ENCODE measurements around the gene OR4K2.

Gene OR4K2

DNA sequence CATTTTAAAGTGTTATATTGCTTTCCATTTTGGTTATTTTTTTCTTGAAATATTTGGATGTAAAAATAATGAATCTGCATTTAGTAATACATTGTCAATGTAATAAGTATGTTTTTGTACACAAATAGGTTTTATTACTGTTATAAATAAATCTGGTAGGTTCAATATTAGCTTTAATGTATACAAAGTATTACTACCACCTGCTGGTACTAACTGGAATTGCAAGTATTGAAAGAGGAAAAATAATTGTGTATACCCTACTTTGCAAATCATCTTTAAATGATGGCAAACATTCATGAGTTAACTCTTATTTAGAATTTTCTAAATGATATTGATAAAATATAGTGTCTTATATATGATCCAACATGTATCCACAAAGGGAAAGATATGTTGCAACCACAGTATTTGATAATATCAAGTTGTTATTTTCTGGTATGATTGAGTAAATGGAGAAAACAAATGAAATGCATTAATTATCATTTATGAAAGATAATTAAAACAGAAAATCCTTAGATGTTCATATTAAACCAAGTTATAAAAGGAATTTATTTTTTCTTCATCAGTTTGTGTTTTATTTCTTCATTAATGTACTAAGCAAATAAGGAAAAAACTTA lies 3.2 kb downstream of the OR4K2 start:
- no peak for DNase-seq (ENCODE audit: low read depth)
- no peak overlapping the region for H3K4me3 ChIP-seq (ENCODE audit: low read length)
- TF ChIP-seq, protein P1, sequence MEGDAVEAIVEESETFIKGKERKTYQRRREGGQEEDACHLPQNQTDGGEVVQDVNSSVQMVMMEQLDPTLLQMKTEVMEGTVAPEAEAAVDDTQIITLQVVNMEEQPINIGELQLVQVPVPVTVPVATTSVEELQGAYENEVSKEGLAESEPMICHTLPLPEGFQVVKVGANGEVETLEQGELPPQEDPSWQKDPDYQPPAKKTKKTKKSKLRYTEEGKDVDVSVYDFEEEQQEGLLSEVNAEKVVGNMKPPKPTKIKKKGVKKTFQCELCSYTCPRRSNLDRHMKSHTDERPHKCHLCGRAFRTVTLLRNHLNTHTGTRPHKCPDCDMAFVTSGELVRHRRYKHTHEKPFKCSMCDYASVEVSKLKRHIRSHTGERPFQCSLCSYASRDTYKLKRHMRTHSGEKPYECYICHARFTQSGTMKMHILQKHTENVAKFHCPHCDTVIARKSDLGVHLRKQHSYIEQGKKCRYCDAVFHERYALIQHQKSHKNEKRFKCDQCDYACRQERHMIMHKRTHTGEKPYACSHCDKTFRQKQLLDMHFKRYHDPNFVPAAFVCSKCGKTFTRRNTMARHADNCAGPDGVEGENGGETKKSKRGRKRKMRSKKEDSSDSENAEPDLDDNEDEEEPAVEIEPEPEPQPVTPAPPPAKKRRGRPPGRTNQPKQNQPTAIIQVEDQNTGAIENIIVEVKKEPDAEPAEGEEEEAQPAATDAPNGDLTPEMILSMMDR (conservative IDR thresholded peaks at IDR 0.05; ENCODE audit: low read depth, low read length): peak; percentile 42

DNA sequence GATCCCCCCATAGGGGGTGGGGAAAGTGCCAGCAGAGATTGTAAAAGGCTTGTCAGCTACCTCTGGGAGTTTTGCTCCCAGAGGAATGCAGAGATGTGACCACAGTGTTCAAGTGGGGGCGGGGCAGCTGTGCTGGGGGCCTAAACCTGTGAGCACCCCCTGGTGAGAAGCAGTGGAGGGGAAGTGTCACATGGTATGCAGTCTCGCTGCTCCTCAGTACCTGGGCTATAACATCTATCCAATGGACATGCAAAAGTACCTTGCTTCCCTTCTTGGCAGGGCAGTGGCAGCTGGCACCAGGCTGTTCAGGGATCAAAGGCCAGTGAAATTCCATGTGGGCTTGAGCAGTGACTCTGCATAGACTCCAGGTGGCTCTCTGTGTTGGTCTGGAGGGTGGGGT lies 20.3 kb downstream of the OR4K2 start:
- no peak overlapping the region for H3K4me3 ChIP-seq (ENCODE audit: low read length)
- TF ChIP-seq, protein P1 (conservative IDR thresholded peaks at IDR 0.05; ENCODE audit: low read depth, low read length): no peak
- DNase-seq (ENCODE audit: low read depth): no peak

DNA sequence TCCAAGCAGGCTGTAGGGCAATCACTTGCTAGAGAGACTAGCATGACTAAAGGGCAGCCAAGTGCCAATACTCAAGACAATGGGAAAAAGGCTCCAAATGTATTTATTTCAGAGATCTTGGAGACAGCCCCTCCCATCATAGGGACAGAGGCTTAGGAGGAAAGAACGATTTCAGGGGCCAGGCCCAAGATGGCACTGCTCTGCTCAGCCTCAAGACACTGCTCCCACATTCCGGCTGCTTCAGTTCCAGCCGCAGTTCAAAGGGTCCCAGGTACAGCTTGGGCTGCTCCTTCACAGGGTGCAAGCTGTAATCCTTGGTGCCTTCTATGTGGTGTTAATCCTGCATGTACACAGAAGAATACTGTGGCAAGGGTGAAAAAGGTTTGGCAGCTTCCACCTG lies 26.1 kb downstream of the OR4K2 start:
- TF ChIP-seq, protein P1 (conservative IDR thresholded peaks at IDR 0.05; ENCODE audit: low read depth, low read length): no peak
- no peak for DNase-seq (ENCODE audit: low read depth)
- H3K4me3 ChIP-seq (ENCODE audit: low read length): no peak overlapping the region

DNA sequence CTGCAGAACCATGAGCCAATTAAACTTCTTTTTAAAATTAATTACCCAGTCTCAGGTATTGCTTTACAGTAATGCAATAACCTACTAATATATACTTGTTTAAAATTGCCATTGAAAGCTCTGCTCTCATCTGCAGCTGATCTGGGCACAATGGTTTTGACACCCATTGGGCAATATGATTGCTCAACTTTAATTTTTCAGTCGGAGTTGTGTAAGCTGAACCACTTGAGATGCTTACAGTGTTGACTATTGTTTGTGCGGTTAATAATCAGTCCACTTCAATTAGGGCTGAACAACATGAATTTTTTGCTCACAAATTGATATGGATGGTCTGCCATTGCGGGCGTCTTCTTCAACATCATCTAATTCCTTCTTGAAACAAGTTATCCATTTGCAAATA lies 27.5 kb downstream of the OR4K2 start:
- TF ChIP-seq, protein P1 (conservative IDR thresholded peaks at IDR 0.05; ENCODE audit: low read depth, low read length): no peak
- H3K4me3 ChIP-seq (ENCODE audit: low read length): no peak overlapping the region
- DNase-seq (ENCODE audit: low read depth): no peak

DNA sequence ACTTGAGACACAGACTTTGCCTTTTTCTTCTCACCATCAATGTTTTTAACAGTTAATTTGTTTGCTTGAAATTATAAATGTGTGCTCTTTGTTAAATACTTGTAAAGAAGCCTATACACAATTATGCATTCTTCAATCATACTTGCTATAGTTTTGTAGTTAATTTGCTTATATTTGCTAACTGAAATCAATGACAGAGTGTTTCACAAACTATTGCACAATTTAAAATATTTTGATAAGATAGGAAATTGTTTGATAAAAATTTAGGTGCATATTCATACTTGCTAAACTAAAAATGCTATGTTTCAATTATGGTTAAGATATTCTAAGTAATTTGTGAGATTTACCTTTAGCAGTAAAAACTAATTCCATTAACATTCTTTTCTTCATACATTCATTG lies 31.7 kb downstream of the OR4K2 start:
- H3K4me3 ChIP-seq (ENCODE audit: low read length): no peak overlapping the region
- TF ChIP-seq, protein P1 (conservative IDR thresholded peaks at IDR 0.05; ENCODE audit: low read depth, low read length): no peak
- no peak for DNase-seq (ENCODE audit: low read depth)

DNA sequence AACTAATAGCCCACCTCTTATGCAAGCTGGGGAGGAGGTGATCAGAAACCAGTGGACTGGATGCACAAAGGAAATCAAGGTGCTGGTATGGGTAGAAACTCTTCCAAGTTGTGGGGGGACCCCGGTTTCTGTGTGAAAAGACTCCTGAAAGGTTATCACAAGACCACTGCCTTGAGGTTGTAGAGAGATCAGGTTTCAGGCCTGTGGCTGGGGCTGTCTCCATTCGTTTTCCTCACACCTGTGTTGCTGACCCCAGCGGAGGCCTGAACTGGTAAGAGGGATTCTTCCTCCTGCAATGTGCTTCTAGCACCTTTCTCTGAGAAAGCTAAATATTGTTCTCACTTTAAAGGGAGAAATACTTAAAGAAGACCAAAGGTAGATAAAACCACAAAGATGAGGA lies 36.2 kb downstream of the OR4K2 start:
- H3K4me3 ChIP-seq (ENCODE audit: low read length): no peak overlapping the region
- TF ChIP-seq, protein P1 (conservative IDR thresholded peaks at IDR 0.05; ENCODE audit: low read depth, low read length): no peak
- no peak for DNase-seq (ENCODE audit: low read depth)

DNA sequence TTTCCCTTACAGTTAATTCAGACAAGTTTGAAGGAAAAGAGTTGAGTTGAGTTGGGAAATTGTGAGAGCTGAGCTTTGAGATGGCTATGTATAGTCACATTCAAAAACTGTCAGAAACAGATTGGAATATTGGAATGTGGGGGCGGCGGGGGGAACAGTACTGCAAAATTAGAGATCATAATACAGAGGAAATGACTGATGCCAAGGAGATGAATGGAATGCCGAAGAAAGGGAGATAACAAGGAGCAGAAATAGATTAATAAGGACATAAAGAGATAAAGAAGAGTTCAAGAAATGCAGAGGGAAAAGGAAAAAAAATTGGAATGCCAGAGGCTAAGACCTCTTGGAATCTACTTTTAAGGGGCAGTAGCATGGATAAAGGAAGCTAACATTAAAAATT lies 42.3 kb downstream of the OR4K2 start:
- TF ChIP-seq, protein P1 (conservative IDR thresholded peaks at IDR 0.05; ENCODE audit: low read depth, low read length): no peak
- no peak overlapping the region for H3K4me3 ChIP-seq (ENCODE audit: low read length)
- DNase-seq (ENCODE audit: low read depth): no peak

Measured in retinal pigment epithelial cell (primary cell).